HL-60 (cell line): ENCODE results near the gene XPC.

ENCODE experiments used
- GABPA ChIP-seq: IDR thresholded peaks from 2 replicates; pipeline ENCODE4 v1.6.1; 2012; ENCODE audit warnings: low read depth
- POLR2AphosphoS5 ChIP-seq: IDR thresholded peaks from 2 replicates; pipeline ENCODE4 v1.6.1; 2012; ENCODE audit warnings: low read depth
- TF ChIP-seq, protein P1 (sequence below): IDR thresholded peaks from one replicate; pipeline ENCODE4 v1.5.1; 2011; ENCODE audit warnings: low read length, control low read depth, inconsistent platforms; ENCODE audit not compliant: insufficient read depth
- TF ChIP-seq, protein P2 (sequence below): IDR thresholded peaks from 2 replicates; pipeline ENCODE4 v1.6.1; 2012; ENCODE audit warnings: low read depth; ENCODE audit not compliant: insufficient replicate concordance

DNA sequence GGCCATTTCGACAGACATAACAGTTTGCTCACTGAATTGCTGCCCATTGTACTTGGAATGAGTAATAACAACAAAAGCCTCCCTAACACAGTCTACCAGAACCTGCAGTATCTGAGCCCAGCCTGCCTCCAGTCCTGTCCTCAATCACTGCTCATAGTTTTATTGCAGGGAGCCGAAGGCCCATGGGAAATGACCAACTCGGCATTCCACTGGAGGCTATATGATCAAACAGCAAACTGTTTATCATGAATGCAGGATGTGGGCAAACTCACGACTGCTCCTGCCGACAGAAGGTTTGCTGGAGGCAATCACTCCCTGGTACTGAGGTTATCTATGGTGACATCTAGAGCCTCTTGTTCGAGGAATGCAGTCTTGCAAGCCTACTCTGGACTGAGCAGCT is 46.5 kb upstream of the XPC start:
- TF ChIP-seq, protein P1, sequence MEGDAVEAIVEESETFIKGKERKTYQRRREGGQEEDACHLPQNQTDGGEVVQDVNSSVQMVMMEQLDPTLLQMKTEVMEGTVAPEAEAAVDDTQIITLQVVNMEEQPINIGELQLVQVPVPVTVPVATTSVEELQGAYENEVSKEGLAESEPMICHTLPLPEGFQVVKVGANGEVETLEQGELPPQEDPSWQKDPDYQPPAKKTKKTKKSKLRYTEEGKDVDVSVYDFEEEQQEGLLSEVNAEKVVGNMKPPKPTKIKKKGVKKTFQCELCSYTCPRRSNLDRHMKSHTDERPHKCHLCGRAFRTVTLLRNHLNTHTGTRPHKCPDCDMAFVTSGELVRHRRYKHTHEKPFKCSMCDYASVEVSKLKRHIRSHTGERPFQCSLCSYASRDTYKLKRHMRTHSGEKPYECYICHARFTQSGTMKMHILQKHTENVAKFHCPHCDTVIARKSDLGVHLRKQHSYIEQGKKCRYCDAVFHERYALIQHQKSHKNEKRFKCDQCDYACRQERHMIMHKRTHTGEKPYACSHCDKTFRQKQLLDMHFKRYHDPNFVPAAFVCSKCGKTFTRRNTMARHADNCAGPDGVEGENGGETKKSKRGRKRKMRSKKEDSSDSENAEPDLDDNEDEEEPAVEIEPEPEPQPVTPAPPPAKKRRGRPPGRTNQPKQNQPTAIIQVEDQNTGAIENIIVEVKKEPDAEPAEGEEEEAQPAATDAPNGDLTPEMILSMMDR, result no peak
- TF ChIP-seq POLR2AphosphoS5 (no peak), GABPA (no peak)
- TF ChIP-seq, protein P2, sequence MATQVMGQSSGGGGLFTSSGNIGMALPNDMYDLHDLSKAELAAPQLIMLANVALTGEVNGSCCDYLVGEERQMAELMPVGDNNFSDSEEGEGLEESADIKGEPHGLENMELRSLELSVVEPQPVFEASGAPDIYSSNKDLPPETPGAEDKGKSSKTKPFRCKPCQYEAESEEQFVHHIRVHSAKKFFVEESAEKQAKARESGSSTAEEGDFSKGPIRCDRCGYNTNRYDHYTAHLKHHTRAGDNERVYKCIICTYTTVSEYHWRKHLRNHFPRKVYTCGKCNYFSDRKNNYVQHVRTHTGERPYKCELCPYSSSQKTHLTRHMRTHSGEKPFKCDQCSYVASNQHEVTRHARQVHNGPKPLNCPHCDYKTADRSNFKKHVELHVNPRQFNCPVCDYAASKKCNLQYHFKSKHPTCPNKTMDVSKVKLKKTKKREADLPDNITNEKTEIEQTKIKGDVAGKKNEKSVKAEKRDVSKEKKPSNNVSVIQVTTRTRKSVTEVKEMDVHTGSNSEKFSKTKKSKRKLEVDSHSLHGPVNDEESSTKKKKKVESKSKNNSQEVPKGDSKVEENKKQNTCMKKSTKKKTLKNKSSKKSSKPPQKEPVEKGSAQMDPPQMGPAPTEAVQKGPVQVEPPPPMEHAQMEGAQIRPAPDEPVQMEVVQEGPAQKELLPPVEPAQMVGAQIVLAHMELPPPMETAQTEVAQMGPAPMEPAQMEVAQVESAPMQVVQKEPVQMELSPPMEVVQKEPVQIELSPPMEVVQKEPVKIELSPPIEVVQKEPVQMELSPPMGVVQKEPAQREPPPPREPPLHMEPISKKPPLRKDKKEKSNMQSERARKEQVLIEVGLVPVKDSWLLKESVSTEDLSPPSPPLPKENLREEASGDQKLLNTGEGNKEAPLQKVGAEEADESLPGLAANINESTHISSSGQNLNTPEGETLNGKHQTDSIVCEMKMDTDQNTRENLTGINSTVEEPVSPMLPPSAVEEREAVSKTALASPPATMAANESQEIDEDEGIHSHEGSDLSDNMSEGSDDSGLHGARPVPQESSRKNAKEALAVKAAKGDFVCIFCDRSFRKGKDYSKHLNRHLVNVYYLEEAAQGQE, result no peak
